ENCODE measurements around the gene CIAO1. TPM values are rescaled to one million over a fixed set of nuclear protein-coding genes. Genes with fewer than 3 reads are reported as not detected.

CIAO1 gene
- total and polyA plus RNA-seq, 2 of the 8 experiments (the other 6 are each of a cell fraction or from before 2014, with no cell fraction given): 63.7 to 99.2 TPM

DNA sequence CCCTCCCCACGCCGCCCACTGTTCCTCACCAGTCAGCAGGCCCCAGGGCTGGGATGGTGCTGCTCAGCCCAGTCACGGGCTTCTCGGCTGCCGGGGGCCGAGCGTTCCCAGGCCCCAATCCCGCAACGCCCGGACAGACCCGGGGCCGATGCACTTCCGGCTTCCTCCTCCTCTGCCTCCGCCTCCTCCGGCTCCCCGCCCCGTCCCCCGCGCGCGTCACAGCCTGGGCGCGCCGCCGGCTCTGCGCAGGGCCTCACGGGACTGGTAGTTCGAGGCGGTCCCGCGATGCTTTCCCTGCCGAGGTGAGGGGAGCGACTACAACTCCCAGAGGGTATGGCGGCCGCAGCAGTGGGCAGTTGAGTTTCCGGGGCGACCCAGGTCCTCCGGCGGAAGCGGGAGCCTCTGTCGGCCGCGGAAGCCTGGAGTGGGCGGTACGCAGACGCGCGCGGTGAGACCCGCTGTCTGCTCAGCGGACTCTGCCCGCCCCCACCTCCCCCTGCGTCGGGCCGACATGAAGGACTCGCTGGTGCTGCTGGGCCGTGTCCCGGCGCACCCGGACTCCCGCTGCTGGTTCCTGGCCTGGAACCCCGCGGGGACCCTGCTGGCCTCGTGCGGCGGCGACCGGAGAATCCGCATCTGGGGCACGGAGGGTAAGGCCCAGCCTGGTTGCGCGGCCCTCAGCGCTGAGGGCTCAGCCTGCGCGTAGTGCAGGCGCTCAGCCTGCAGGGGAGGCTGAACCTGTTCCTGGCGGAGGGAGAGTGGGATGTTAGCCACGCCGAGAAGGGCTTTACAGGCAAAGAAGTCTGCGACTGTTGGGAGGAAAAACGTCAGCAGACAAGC lies at the start of gene CIAO1, which contains the start of gene TMEM127 (continued):
- TF ChIP-seq RNF2 (IDR thresholded peaks at IDR 0.05; ENCODE audit: borderline replicate concordance, low read depth, low read length, missing control alignments, poor library complexity, severe bottlenecking) (no peak), EZH2 (IDR thresholded peaks at IDR 0.05; ENCODE audit: low read depth, low read length, severe bottlenecking) (no peak), NANOG (IDR thresholded peaks at IDR 0.05; ENCODE audit: insufficient read depth, low read depth, low read length, poor library complexity, severe bottlenecking) (no peak), EP300 (IDR thresholded peaks at IDR 0.05; ENCODE audit: borderline replicate concordance in 1 of 2, low read depth in 2 of 2, low read length in 2 of 2) (no peak), ASH2L (IDR thresholded peaks at IDR 0.05; ENCODE audit: low read length) (peak; percentile 65), GTF2F1 (IDR thresholded peaks at IDR 0.05; ENCODE audit: borderline replicate concordance, low read depth, low read length) (no peak), SRF (IDR thresholded peaks at IDR 0.05; ENCODE audit: low read depth, low read length) (peak; percentile 66; the same call in 1 of the 2 replicates), TCF12 (IDR thresholded peaks at IDR 0.05; ENCODE audit: low read depth, low read length) (no peak), BCL11A (IDR thresholded peaks at IDR 0.05; ENCODE audit: low read depth in 2 of 2, low read length in 2 of 2) (no peak)
- TF ChIP-seq, protein P1, sequence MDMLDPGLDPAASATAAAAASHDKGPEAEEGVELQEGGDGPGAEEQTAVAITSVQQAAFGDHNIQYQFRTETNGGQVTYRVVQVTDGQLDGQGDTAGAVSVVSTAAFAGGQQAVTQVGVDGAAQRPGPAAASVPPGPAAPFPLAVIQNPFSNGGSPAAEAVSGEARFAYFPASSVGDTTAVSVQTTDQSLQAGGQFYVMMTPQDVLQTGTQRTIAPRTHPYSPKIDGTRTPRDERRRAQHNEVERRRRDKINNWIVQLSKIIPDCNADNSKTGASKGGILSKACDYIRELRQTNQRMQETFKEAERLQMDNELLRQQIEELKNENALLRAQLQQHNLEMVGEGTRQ (IDR thresholded peaks at IDR 0.05; ENCODE audit: low read length): no peak
- TF ChIP-seq, protein P2, sequence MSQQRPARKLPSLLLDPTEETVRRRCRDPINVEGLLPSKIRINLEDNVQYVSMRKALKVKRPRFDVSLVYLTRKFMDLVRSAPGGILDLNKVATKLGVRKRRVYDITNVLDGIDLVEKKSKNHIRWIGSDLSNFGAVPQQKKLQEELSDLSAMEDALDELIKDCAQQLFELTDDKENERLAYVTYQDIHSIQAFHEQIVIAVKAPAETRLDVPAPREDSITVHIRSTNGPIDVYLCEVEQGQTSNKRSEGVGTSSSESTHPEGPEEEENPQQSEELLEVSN (IDR thresholded peaks at IDR 0.05): peak; percentile 18; the same call in 1 of the 2 replicates

Measured in H1 (cell line).